ENCODE measurements around the gene CHD1. TPM values are rescaled to one million over a fixed set of nuclear protein-coding genes. Genes with fewer than 3 reads are reported as not detected.

CHD1 gene
- total RNA-seq, 2 donors from 2014 or later = 38.5 to 52.9 TPM

DNA sequence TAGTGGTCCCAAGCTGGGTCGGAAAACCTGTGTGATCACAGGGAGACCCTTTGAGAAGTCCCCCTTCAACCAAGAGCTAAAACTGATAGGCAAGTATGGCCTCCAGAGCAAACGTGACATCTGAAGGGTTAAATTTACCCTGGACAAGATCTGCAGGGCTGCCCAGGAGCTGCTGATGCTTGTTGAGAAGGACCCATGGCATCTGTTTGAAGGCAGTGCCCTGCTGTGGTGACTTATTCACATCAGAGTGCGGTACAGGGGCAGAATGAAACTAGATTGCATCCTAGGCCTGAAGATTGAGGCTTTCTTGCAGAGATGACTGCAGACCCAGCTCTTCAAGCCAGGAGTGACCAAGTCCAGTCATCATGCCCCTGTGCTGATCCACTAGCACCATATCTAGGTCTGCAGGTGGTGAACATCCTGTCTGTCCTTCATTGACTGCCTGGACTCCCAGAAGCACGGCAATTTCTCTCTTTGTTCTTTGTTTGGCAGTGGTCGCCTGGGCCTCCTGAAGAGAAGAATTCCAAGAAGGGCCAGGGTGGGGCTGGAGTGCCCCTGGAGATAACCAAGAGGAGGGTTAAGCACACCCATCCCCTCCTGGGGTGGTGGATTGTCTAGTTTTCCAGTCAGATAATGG, 25.7 kb upstream of the CHD1 start:
- Histone ChIP-seq H3K27me3 (replicated peaks; ENCODE audit: insufficient read depth) (no peaks in the 10 kb centered on the region), H3K9me3 (no peaks in the 10 kb centered on the region), H3K36me3 (no peaks in the 10 kb centered on the region), H3K4me3 (no peak overlapping the region), H3K4me1 (replicated peaks) (no peaks in the 10 kb centered on the region), H3K27ac (no peak overlapping the region)
- intact Hi-C loops (cut with DNase I) = no loop called here
- WGBS = 75% methylated on average over 5 of the region's 5 CpGs
- DNase-seq (ENCODE audit: low spot score) = no peak
- TF ChIP-seq POLR2AphosphoS5 (IDR thresholded peaks at IDR 0.05) = no peak
- no peak for TF ChIP-seq POLR2A (IDR thresholded peaks at IDR 0.05)
- TF ChIP-seq, protein P1, sequence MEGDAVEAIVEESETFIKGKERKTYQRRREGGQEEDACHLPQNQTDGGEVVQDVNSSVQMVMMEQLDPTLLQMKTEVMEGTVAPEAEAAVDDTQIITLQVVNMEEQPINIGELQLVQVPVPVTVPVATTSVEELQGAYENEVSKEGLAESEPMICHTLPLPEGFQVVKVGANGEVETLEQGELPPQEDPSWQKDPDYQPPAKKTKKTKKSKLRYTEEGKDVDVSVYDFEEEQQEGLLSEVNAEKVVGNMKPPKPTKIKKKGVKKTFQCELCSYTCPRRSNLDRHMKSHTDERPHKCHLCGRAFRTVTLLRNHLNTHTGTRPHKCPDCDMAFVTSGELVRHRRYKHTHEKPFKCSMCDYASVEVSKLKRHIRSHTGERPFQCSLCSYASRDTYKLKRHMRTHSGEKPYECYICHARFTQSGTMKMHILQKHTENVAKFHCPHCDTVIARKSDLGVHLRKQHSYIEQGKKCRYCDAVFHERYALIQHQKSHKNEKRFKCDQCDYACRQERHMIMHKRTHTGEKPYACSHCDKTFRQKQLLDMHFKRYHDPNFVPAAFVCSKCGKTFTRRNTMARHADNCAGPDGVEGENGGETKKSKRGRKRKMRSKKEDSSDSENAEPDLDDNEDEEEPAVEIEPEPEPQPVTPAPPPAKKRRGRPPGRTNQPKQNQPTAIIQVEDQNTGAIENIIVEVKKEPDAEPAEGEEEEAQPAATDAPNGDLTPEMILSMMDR (IDR thresholded peaks at IDR 0.05) = no peak

- H3K27me3 ChIP-seq (replicated peaks; ENCODE audit: insufficient read depth) = no peaks in the 10 kb centered on the region
- WGBS = 83% methylated on average over 3 of the region's 3 CpGs
- intact Hi-C loops (cut with DNase I) = no loop called here
- H3K9me3 ChIP-seq = no peaks in the 10 kb centered on the region
- H3K36me3 ChIP-seq = no peaks in the 10 kb centered on the region
- TF ChIP-seq POLR2A (IDR thresholded peaks at IDR 0.05) = no peak
- TF ChIP-seq, protein P1 (IDR thresholded peaks at IDR 0.05) = no peak
- no peak for TF ChIP-seq POLR2AphosphoS5 (IDR thresholded peaks at IDR 0.05)
- no peak for DNase-seq (ENCODE audit: low spot score)
- H3K27ac ChIP-seq = no peak overlapping the region
- H3K4me1 ChIP-seq (replicated peaks) = no peaks in the 10 kb centered on the region
- H3K4me3 ChIP-seq = no peak overlapping the region
These were observed 14.0 kb upstream of the CHD1 start for GRCh38 chr5:98942847-98943246.

DNA sequence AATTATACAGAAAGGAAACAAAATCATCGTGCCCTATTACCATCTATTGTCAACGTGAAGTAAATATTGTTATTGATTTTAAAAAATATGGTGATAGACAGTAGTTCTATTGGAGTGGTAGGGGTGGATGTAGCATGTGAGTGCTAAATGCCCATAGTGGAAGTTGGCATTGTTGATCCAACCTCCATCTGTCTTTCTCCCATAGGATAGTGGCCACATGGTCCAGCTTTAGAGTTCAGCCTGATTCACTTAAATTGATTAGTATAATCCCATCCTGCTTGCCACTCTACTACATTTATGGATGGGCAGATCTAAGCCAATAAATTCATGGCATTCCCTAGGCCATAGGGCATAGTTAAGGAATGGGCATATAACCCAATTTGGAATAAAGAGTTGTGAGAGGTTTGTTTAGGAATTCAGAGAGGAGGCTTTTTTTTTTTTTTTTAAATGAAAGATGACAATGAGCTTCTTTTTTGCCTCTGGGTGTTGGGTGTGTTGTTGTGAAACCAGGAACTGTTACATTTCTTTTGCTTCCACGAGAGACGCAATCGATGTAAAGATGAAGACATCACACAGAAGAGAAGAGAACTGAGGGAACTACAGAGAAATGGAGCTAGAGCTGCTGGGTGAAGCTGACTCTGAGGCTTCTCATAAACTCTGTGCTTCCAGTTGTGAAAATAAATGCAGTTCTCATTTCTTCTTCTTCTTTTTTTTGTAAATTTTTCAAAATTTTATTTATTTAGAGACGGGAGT, 12.5 kb upstream of the CHD1 start:
- no peaks in the 10 kb centered on the region for H3K27me3 ChIP-seq (replicated peaks; ENCODE audit: insufficient read depth)
- no peaks in the 10 kb centered on the region for H3K9me3 ChIP-seq
- intact Hi-C loops (cut with DNase I) = no loop called here
- H3K4me1 ChIP-seq (replicated peaks) = no peaks in the 10 kb centered on the region
- H3K4me3 ChIP-seq = no peak overlapping the region
- no peak for TF ChIP-seq POLR2A (IDR thresholded peaks at IDR 0.05)
- H3K27ac ChIP-seq = no peak overlapping the region
- no peak for DNase-seq (ENCODE audit: low spot score)
- no peaks in the 10 kb centered on the region for H3K36me3 ChIP-seq
- 80% methylated on average over 6 of the region's 6 CpGs for WGBS

DNA sequence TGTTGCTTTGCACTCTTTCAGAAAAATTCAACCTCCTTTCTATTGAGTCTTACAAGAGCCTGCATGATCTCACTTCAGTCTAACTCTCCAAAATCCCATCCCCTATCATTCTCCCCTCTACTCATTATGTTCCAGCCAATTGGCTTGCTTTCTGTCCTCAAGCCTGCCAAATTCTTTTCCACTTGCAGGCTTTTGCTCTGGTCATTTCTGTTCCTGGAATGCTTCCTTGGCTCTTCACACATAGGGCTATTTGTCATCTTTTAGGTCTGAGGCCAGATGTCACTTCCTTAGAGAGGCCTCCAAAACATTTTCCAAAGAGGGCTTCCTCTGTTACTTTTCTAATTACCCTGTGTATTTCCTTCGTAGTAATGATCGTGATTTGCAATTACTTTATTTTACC, 11.8 kb upstream of the CHD1 start:
- no peak for DNase-seq (ENCODE audit: low spot score)
- Histone ChIP-seq H3K36me3 (no peaks in the 10 kb centered on the region), H3K27ac (no peak overlapping the region), H3K4me1 (replicated peaks) (no peaks in the 10 kb centered on the region), H3K27me3 (replicated peaks; ENCODE audit: insufficient read depth) (no peaks in the 10 kb centered on the region), H3K4me3 (no peak overlapping the region), H3K9me3 (no peaks in the 10 kb centered on the region)
- 36% methylated on average over 2 of the region's 2 CpGs for WGBS
- intact Hi-C loops (cut with DNase I) = no loop called here
- no peak for TF ChIP-seq POLR2A (IDR thresholded peaks at IDR 0.05)
- TF ChIP-seq, protein P1 (IDR thresholded peaks at IDR 0.05) = no peak
- no peak for TF ChIP-seq POLR2AphosphoS5 (IDR thresholded peaks at IDR 0.05)

DNA sequence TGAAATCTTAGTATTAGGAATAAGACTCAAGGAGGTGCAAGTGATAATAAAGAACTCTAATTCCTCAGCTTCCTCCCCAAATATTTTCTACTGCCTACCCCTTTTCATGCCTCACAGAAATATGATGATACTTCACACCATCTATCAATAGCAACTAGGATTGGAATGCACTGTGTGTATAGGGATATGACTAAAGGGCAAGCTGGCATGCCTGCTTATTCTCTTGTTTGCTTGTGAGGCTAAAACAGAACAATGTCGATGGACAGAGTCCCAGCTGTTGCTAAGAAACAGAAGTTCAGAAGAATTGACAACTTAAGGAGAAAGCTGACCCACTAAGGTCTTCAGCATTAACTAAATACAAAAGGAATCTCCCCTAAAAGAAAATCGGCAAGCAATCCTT, 9.7 kb upstream of the CHD1 start:
- intact Hi-C loops (cut with DNase I) = no loop called here
- no peak for DNase-seq (ENCODE audit: low spot score)
- H3K4me3 ChIP-seq = no peak overlapping the region
- H3K4me1 ChIP-seq (replicated peaks) = no peaks in the 10 kb centered on the region
- H3K36me3 ChIP-seq = no peaks in the 10 kb centered on the region
- no peak overlapping the region for H3K27ac ChIP-seq
- 24% methylated on average over 2 of the region's 2 CpGs for WGBS
- no peak for TF ChIP-seq POLR2A (IDR thresholded peaks at IDR 0.05)
- TF ChIP-seq, protein P1 (IDR thresholded peaks at IDR 0.05) = no peak
- no peak for TF ChIP-seq POLR2AphosphoS5 (IDR thresholded peaks at IDR 0.05)
- no peaks in the 10 kb centered on the region for H3K27me3 ChIP-seq (replicated peaks; ENCODE audit: insufficient read depth)
- no peaks in the 10 kb centered on the region for H3K9me3 ChIP-seq

Measured in prostate gland (tissue), 2 donors.